ENCODE measurements around the gene RABEP2.

RABEP2 gene

DNA sequence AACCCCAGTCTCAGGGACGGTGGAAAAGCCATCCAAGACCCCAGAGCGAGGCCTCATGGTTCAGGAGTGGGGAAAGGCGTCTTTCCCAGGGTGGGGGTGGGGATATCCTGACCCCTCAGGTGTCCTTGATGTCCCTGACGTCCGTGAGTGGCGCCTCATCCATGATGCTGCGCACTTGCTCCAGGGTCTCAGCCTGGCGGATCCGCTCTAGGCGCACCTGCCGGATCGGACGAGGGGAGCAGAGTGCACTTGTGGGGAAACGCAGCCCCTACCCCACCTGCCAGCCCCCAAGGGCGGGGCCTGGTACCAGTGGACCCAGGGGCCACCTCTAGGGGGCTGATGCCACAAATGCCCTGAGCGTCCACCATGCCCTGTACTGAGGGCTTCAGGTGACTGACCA lies 20.2 kb downstream of the RABEP2 start:
- Histone ChIP-seq H3K4me1 (ENCODE audit: low read length) (no peaks in the 10 kb centered on the region), H3K27me3 (ENCODE audit: low read depth, low read length) (no peaks in the 10 kb centered on the region), H2AFZ (ENCODE audit: low read depth, low read length) (no peak overlapping the region), H3K9me3 (ENCODE audit: insufficient read depth, low read length) (no peaks in the 10 kb centered on the region), H3K27ac (ENCODE audit: low read length) (no peak overlapping the region), H4K20me1 (ENCODE audit: insufficient read depth, low read length) (no peaks in the 10 kb centered on the region), H3K79me2 (ENCODE audit: low read length) (no peaks in the 10 kb centered on the region), H3K4me3 (ENCODE audit: low read length) (no peak overlapping the region), H3K4me2 (ENCODE audit: low read length) (no peak overlapping the region), H3K36me3 (replicated peaks; ENCODE audit: low read depth, low read length) (no peaks in the 10 kb centered on the region), H3K9ac (ENCODE audit: low read length) (no peak overlapping the region)
- TF ChIP-seq EZH2phosphoT487 (IDR thresholded peaks at IDR 0.05; ENCODE audit: low read depth) = no peak

DNA sequence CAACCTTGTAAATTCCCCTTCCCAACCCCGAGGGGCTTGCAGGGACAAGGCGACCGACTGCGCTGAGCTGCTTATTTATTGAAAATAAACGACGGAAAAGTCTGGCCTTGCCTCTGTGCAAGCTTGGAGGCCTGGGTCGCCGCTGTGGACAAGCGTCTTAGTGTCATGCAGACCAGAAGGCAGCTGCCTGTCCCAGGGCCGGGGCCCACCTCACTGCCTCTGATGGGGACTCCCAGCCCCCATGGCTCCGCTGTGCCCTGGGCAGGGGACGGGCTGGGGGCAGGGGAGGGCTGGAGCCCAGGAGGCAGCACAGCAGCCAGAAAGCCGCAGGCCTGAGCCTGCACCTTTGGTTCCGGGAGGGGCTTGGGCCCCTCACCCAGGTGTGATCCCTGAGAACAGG lies 20.7 kb downstream of the RABEP2 start:
- no peak overlapping the region for H3K4me3 ChIP-seq (ENCODE audit: low read length)
- H3K79me2 ChIP-seq (ENCODE audit: low read length) = no peaks in the 10 kb centered on the region
- no peaks in the 10 kb centered on the region for H3K9me3 ChIP-seq (ENCODE audit: insufficient read depth, low read length)
- no peak overlapping the region for H3K9ac ChIP-seq (ENCODE audit: low read length)
- H3K36me3 ChIP-seq (replicated peaks; ENCODE audit: low read depth, low read length) = no peaks in the 10 kb centered on the region
- no peak for TF ChIP-seq EZH2phosphoT487 (IDR thresholded peaks at IDR 0.05; ENCODE audit: low read depth)
- TF ChIP-seq, protein P1, sequence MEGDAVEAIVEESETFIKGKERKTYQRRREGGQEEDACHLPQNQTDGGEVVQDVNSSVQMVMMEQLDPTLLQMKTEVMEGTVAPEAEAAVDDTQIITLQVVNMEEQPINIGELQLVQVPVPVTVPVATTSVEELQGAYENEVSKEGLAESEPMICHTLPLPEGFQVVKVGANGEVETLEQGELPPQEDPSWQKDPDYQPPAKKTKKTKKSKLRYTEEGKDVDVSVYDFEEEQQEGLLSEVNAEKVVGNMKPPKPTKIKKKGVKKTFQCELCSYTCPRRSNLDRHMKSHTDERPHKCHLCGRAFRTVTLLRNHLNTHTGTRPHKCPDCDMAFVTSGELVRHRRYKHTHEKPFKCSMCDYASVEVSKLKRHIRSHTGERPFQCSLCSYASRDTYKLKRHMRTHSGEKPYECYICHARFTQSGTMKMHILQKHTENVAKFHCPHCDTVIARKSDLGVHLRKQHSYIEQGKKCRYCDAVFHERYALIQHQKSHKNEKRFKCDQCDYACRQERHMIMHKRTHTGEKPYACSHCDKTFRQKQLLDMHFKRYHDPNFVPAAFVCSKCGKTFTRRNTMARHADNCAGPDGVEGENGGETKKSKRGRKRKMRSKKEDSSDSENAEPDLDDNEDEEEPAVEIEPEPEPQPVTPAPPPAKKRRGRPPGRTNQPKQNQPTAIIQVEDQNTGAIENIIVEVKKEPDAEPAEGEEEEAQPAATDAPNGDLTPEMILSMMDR (IDR thresholded peaks at IDR 0.05; ENCODE audit: low read depth, low read length) = no peak
- H2AFZ ChIP-seq (ENCODE audit: low read depth, low read length) = no peak overlapping the region
- no peaks in the 10 kb centered on the region for H3K27me3 ChIP-seq (ENCODE audit: low read depth, low read length)
- no peak overlapping the region for H3K4me2 ChIP-seq (ENCODE audit: low read length)
- H4K20me1 ChIP-seq (ENCODE audit: insufficient read depth, low read length) = no peaks in the 10 kb centered on the region
- no peak overlapping the region for H3K27ac ChIP-seq (ENCODE audit: low read length)
- no peaks in the 10 kb centered on the region for H3K4me1 ChIP-seq (ENCODE audit: low read length)

DNA sequence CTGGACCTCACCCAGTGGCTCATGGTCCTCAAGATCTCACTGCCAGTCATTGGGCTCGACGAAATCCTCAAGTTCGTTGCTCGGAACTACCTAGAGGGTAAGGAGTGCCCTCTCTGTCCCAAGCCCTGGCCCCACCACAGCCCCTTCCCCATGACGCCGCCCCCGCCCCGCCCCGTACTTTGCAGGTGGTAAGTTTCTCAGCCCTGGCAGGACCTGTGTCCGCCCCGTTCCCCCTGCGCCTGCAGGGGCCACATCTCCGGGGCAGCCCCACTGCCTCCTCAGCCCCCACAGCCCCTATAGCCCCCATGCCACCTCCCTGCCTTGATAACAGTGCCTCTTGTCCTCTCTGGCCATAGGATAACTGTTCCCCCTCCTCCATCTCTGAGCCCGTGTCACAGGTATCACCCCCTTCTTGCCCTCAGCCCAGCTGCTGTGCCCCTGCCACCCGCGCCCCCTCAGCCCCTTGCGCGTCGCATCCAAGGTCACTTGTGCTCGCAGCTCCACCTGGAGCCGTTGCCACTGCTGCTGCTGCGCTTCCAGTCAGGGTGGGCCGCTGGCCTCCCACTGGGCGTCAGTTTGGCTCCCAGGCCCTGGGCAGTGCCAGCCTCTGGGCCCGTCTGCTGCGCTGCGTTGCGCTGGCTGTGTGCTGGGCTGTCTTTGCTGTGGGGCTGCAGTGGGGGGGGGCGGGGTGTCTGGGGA lies 21.5 kb downstream of the RABEP2 start:
- Histone ChIP-seq H3K27me3 (ENCODE audit: low read depth, low read length) (no peaks in the 10 kb centered on the region), H3K79me2 (ENCODE audit: low read length) (no peaks in the 10 kb centered on the region), H3K4me2 (ENCODE audit: low read length) (no peak overlapping the region), H2AFZ (ENCODE audit: low read depth, low read length) (no peak overlapping the region), H4K20me1 (ENCODE audit: insufficient read depth, low read length) (no peaks in the 10 kb centered on the region), H3K36me3 (replicated peaks; ENCODE audit: low read depth, low read length) (no peaks in the 10 kb centered on the region), H3K9me3 (ENCODE audit: insufficient read depth, low read length) (no peaks in the 10 kb centered on the region), H3K4me1 (ENCODE audit: low read length) (no peaks in the 10 kb centered on the region), H3K27ac (ENCODE audit: low read length) (no peak overlapping the region), H3K9ac (ENCODE audit: low read length) (no peak overlapping the region), H3K4me3 (ENCODE audit: low read length) (no peak overlapping the region)
- no peak for TF ChIP-seq EZH2phosphoT487 (IDR thresholded peaks at IDR 0.05; ENCODE audit: low read depth)
- TF ChIP-seq, protein P1 (IDR thresholded peaks at IDR 0.05; ENCODE audit: low read depth, low read length) = no peak

DNA sequence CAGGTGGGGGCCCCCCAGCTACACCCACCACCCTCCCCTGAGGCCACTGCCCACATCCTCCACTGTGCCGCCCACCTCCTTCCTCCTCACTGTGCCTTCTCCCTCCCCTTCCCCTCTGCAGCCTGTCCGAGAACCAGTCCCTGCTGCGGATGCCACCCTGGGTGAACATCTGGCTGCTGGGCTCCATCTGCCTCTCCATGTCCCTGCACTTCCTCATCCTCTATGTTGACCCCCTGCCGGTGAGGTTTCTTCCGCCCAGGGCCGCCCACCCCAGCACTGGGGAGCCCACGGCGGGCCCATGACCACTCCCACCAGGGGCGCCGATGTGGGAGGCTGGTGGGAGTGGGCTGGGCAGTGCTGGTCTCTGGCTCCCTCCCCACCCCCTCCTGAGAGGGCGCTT lies 22.1 kb downstream of the RABEP2 start:
- Histone ChIP-seq H3K9me3 (ENCODE audit: insufficient read depth, low read length) (no peaks in the 10 kb centered on the region), H3K36me3 (replicated peaks; ENCODE audit: low read depth, low read length) (no peaks in the 10 kb centered on the region), H3K4me1 (ENCODE audit: low read length) (no peaks in the 10 kb centered on the region), H3K4me3 (ENCODE audit: low read length) (no peak overlapping the region), H3K27ac (ENCODE audit: low read length) (no peak overlapping the region), H3K4me2 (ENCODE audit: low read length) (no peak overlapping the region), H3K27me3 (ENCODE audit: low read depth, low read length) (no peaks in the 10 kb centered on the region), H3K79me2 (ENCODE audit: low read length) (no peaks in the 10 kb centered on the region), H3K9ac (ENCODE audit: low read length) (no peak overlapping the region), H2AFZ (ENCODE audit: low read depth, low read length) (no peak overlapping the region), H4K20me1 (ENCODE audit: insufficient read depth, low read length) (no peaks in the 10 kb centered on the region)
- TF ChIP-seq, protein P1 (IDR thresholded peaks at IDR 0.05; ENCODE audit: low read depth, low read length) = no peak
- no peak for TF ChIP-seq EZH2phosphoT487 (IDR thresholded peaks at IDR 0.05; ENCODE audit: low read depth)

Measured in OCI-LY3 (cell line).